ENCODE measurements around the gene NELFB.

NELFB gene

DNA sequence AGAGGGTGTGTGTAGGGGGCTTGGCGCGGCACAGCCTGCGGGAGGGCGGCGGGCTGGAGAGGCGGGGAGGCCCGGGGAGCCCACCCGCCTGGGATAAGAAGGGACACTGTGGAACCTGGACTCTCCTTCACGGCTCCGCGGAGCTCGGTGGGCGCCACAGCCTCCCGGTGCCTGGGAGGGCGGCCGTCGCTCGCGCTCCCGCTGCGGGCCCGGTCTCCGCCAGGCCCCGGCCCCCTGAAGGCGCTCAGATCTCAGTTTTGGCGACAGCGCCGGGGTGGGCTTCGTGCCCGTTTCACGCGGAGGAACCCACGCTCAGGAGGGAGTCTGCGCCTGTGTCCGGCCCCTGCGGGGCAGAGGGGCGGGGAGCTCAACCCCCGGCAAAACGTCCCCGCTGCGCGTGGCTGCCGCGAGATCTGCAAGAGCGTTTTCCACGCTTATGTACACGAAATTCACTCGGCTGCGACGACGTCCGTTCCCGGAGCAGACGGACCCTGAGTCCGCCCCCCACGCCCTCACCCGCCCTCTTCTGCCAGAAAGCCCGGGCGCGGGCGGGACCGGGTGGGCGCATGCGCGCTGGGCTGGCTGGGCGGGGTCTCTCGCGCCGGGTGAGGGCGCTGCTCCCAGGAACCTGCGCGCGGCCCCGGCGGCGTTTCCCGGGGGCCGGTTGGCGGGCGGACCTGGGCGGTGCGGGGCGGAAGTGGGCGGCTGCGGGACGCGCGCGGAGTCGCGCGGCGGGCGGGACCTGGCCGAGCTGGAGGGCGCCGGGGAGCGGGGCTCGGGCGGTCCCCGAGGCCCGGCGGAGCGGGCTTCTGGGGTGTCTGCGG is at the start of gene NELFB:
Gene NELFB (plus strand): TSS at position 704 of the 824 bp plus-strand sequence.
- DNase-seq (ENCODE audit: low spot score), result peak; percentile 98
- FAIRE-seq, result peak; percentile 84

GRCh38 chr9:137206602-137207001 is 48.5 kb upstream of the NELFB start:
- no peak for DNase-seq (ENCODE audit: low spot score)
- FAIRE-seq, result no peak

DNA sequence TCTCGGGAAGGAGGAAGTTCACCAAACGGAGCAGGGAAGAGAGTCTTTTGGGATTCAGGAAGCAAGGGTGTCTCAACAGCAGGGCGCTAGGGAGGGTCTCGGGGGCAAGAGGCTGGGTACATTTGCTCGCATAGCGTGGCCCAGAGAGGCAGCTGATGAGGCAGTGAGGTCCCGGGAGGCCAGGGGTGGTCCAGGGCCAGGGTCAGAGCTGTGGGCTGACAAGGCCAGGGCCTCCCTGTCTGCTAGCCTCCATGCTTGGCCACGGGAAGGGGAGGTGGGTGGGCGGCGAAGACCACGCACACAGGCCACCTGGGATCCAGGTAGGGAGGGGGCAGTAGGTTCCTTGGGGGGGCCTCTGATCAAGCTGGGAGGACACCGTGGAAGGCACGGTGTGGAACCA is 43.6 kb upstream of the NELFB start:
- FAIRE-seq (no peak), DNase-seq (ENCODE audit: low spot score) (no peak)

- FAIRE-seq (no peak), DNase-seq (ENCODE audit: low spot score) (no peak)
These were observed 42.6 kb upstream of the NELFB start for GRCh38 chr9:137212520-137212919.

DNA sequence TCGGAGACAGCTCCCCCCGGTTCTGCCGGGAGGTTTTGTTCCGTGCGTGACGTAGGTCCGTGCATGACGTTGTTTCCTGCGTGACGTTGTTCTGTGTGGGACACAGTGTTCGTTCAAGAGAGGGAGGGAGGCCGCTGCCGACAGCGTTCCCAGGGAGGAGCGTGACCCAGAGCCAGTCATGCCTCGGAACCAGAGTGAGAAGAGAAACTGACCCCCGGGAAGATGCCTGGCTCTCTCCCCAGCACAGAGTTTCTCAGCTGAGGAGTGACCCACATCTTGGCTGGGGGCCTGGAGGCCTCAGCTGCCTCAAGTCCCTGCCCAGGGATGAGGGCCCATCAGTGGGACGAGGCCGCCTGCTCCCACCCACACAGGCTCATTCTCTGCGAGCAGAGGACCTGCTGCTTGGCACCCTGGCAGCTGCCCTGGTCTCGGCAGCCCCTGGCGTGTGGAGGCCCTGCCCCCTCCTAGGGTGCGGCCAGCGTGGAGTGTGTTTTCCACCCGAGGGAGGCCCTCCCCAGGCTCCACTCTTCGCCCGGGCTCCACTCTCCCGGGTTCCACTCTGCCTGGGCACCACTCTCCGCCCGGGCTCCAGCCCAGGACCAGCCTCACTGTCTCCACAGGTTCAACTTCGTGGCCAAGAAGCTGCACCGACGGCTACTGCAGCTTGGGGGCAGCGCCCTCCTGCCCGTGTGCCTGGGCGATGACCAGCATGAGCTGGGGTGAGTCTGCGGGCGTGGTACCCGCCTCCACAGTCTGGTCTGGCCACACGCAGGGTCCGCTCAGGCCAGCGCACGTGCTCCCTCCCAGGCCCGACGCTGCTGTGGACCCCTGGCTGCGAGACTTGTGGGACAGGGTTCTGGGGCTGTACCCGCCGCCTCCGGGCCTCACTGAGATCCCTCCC is 41.7 kb upstream of the NELFB start:
- FAIRE-seq (no peak), DNase-seq (ENCODE audit: low spot score) (no peak)

DNA sequence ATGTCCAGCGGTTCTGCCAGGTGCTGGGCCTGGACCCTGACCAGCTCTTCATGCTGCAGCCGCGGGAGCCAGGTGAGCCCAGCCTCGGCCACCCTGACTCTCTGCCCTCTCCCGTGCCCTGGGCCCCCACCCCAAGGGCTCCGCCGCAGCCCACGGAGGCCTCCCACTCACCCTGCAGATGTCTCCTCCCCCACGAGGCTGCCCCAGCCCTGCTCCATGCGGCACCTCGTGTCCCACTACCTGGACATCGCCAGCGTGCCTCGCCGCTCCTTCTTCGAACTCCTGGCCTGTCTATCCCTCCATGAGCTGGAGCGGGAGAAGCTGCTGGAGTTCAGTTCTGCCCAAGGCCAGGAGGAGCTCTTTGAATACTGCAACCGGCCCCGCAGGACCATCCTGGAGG is 40.5 kb upstream of the NELFB start:
- no peak for FAIRE-seq

GRCh38 chr9:137215196-137215986 is 39.7 kb upstream of the NELFB start:
- FAIRE-seq (no peak), DNase-seq (ENCODE audit: low spot score) (no peak)

More for the DNA sequence above, 40.5 kb upstream of the NELFB start:
- no peak for DNase-seq (ENCODE audit: low spot score)

DNA sequence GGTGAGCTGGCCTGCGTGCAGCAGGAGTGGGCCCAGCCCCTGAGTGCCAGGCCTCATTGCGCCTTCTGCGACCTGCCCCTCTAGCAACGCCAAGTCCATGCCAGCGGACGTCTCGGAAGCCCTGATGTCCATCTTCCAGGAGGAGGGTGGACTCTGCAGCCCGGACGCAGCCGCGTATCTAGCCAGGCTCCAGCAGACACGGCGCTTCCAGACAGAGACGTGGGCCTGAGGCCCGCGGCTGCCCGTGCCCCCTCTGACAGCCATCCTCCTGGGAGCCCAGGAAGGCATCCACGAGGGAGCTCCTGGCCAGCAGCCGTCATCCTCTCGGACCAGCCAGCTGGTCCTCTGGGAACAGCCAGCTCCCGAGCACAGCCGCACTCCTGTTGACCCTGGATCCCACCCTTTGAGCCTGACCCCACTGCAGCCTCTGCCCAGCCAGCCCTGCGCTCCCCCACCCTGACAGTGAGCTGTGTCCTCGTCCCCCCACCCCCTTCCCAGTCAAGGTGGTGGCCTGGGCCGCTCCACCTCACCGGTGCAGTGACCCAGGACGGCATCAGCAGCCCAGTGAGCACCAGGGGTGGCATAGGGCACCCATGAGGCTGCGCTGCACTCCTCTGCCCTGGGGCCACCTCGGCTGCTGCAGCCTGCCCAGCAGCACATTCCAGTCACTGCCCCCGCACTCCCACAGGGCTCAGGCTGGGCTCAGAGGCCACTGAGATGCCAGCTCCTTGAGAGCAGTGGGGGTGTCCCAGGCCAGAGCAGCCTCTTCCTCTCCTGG is 38.8 kb upstream of the NELFB start:
- DNase-seq (ENCODE audit: low spot score), result no peak
- FAIRE-seq, result no peak

DNA sequence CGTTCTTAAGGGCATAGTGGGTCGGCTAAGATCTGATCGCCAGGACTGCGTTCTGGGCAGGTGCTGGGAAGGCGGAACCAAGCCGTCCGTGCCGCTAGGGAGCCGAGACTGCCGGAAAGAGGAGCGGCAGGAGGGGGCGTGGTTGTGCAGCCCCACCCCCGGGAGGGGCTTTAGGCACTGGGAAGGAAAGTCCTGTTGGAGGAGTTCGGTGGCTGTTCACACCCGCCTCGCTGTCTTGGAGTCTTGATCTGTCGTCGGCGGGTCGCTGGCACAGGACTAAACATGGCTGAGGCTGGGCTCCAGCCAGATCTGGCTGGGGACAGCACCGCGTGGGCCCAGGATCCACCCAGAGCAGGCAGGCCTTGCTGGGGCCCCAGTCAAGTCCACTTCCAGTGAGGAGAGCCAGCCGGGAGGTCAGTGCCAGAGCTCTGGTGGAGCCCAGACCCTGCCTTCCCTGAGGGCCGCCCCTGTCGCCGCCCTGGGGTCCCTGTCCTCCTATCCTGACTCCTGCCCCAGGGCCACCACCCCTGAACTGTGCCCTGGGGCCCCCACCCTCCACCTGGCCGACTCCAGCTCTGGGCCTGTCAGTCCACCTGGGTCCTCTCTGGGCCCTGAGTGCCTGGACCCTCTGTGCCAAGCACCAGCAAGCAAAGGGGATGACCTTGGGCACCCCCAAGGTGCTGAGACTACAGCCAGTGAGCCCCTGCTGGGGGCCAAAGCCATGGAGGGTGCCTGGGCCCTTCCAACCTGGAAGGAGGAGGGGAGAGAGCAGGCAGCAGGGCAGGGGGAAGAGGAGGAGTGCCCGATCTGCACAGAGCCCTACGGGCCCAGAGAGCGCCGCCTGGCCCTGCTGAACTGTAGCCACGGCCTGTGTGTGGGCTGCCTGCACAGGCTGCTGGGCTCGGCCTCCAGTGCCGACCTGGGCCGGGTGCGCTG is 37.6 kb upstream of the NELFB start:
- FAIRE-seq, result no peak
- DNase-seq (ENCODE audit: low spot score), result no peak

DNA sequence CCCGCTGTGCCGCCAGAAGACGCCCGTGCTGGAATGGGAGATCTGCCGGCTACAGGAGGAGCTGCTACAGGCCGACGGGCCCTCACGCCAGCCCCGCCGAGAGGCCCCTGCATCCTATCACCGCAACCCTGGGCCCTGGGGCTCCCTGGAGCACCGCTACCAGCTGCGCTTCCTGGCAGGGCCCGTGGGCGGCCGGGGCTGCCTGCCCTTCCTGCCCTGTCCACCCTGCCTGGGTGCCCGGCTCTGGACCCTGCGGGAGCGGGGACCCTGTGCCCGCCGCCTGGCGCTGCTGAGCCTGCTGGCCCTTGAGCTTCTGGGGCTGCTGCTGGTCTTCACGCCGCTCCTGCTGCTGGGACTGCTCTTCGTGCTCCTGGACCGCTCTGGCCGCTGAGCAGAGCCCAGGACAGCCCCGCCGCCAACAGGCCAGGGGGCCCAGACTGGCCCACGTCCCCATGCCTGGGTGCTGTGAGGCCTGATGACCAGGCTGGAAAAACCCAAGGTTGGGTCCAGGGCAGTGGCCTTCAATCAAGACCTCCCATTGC is 36.8 kb upstream of the NELFB start:
- DNase-seq (ENCODE audit: low spot score), result no peak
- FAIRE-seq, result no peak

DNA sequence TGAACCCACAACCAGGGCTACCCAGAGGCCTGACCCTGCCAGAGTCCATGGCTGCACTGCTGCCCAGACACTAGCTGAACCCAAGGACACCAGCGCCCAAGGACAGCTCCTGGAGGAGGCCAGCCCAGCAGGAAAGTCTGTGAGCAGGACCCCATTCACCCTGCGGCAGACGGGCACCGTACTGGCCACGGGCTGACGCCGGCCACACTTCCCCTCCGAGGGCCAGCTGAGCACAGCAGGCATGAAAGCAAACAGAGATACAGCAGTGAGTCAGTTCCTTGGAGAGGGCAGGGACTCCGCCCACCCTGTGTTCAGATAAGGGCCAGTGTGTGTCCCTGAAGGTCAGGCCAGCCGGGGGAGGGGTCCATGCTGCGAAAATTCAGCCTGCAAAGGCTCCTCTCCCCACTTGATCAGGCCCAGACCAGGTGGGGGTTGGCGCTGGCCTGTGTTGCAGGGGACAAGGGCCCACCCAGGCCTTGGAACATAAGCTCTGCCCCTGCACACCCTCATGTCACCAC is 36.3 kb upstream of the NELFB start:
- no peak for DNase-seq (ENCODE audit: low spot score)
- no peak for FAIRE-seq

DNA sequence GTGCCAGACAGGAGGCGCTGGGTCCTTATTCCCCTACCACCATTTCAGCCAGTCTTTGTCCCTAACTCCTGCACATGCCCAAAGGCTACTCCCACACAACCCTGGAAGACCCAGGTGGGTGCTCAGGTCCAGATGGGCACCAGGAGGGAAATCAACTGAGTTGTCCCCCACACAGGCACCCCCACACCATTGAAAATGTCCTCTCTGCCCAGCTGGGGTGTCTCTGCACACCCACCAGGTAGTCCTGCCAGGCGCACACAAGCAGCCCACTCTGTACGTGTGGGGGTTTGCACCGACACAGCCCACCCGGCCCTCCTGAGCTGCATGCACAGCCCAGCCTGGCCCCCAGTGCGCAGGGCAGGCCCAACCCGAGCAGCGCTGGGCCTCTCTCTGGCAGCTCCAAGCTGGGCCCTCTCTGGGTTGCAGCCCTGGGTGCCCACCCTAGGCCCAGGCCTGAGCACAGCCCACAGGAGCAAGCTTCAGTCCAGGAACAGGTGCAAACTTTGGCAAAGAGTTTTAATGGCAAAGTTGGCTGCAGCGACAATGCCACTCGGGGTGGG is 35.3 kb upstream of the NELFB start:
- DNase-seq (ENCODE audit: low spot score) (no peak), FAIRE-seq (no peak)

DNA sequence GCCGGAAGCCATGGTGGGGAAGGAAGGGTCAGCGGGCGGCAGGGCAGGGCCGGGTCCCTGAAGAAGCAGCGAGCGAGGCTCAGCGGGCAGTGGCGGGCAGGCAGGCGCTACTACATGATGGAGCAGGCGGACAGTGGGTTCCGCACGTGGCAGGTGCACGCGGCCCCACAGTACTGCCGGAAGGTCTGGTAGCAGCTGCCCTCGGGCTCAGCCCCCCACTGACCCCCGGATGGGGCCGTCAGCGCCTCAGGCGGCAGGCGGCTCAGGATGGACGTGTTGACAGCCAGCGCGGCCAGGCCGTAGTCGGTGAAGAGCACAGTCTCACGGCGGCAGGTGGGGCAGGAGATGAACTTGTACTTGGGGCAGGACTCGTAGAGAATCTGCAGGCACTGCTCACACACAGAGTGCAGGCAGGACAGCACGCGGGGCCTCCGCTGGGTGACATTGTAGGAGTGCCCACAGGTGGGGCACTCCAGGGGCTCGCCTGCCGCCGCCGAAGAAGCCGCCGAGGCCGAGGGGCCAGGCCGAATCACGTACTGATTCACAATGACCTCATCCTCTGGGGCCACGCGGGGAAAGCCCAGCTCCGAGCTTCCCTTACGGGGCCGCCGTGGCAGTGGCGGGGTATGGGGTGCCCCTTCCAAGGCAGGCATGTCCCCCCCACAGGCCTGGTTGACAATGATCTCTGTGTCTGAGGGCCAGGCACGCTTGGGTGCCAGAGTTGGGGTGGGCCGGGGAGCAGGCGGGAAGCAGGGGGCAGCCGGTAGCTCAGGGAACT is 34.6 kb upstream of the NELFB start:
- FAIRE-seq, result no peak
- DNase-seq (ENCODE audit: low spot score), result no peak

DNA sequence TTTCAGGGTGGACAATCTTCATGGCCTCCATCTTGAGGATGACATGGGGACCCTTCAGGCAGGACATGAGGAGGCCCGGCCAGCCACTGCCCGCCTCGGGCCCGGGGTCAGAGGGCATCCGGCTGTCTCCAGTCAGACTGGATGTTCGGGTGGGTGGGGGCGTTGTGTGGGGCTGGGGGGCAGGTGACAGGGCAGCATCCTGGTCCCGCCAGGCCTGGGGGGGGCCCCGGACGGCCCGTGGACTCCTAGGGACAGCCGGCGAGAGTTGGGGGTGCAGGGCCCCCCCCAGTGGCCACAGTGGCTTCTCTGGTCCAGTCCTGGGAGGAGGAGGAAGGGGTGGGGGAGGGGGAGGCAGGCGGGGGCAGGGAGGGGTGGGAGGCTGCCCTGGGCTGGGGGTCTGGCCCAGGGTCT is 34.0 kb upstream of the NELFB start:
- no peak for DNase-seq (ENCODE audit: low spot score)
- FAIRE-seq, result no peak

- DNase-seq (ENCODE audit: low spot score) (no peak), FAIRE-seq (no peak)
These were observed 33.5 kb upstream of the NELFB start for GRCh38 chr9:137221506-137222111.

DNA sequence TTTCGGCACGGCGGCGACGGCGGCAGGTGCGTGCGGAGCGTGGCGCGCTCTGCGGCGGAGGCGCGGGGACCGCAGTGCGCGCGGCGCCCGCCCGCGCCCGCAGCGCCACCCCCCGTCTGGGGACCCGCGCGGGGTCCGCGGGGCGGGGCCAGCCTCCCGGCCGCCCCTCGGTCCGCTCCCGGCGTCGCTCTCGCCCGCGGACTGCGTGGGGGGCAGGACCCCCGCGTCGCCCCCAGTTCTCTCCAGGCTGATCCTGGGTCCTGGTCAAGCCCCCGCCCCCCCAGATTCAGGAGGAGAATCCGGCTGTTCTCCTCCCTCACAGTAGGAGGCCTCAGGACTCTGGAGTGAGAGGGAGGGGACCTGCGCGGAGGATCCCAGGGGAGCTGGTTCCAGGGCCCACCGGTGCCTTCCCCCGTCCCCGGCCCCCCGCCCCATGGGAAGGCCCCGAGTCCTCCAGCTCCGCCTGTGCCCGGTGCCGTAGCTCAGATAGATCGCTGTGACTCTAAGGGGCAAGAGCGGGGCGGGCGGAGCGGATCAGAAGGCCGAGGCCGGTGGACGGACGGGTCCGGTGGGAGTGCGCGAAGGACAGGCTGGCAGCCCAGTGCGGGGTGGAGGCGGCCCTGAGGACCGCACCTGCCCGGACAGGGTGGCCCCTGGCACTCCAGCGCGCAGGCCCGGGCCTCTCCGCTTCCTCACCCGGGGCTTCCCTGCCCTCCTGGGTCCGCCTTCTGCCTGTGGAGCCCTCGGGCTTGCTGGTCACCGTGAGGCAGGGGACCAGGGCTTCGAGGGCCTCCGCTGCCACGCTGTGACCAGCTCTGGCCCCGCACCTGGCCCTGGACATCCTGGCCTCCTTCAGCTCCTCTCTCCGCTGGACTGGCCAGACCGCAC is 32.7 kb upstream of the NELFB start, which contains the start of gene RNF208:
Gene RNF208 (minus strand): TSS at position 51 of the 888 bp plus-strand sequence. CDS start 1,028 bp downstream, outside the sequence.
- no peak for DNase-seq (ENCODE audit: low spot score)
- no peak for FAIRE-seq

All from urothelium cell line (cell line).